KMS-11 (cell line): ENCODE results near the gene PARD3B.

Experiments used
- H2AFZ ChIP-seq: fragments of 200-600 bp; sonication (generic); 2 replicates; pipeline ENCODE4 v1.6.1; 2016; ENCODE audit warnings: antibody characterized with exemption, mixed run types, low read depth
- H3K27ac ChIP-seq: fragments of 200-600 bp; sonication (generic); 2 replicates; pipeline ENCODE4 v1.6.1; 2016; ENCODE audit warnings: mild to moderate bottlenecking, mixed run types
- H3K27me3 ChIP-seq: fragments of 200-600 bp; sonication (generic); 2 replicates; pipeline ENCODE4 v1.6.1; 2017; ENCODE audit warnings: mild to moderate bottlenecking, low read depth, mixed run types, moderate library complexity; ENCODE audit not compliant: insufficient read depth
- H3K36me3 ChIP-seq: fragments of 200-600 bp; sonication (generic); 2 replicates; pipeline ENCODE4 v1.6.1; 2017; ENCODE audit warnings: mild to moderate bottlenecking, mixed run types; ENCODE audit not compliant: insufficient read depth
- H3K4me1 ChIP-seq: fragments of 200-600 bp; sonication (generic); 2 replicates; pipeline ENCODE4 v1.6.1; 2016; ENCODE audit warnings: mild to moderate bottlenecking, low read depth, mixed run types; ENCODE audit not compliant: poor library complexity, severe bottlenecking
- H3K4me2 ChIP-seq: fragments of 200-600 bp; sonication (generic); 2 replicates; pipeline ENCODE4 v1.7.0; 2016; ENCODE audit warnings: mild to moderate bottlenecking, mixed run types
- H3K4me3 ChIP-seq: fragments of 200-600 bp; sonication (generic); IDR thresholded peaks from 2 replicates; pipeline ENCODE4 v1.6.1; 2017; ENCODE audit warnings: low read depth, low read length, mixed read lengths; ENCODE audit not compliant: insufficient read depth
- H3K79me2 ChIP-seq: fragments of 200-600 bp; sonication (generic); 2 replicates; pipeline ENCODE4 v1.6.1; 2016; ENCODE audit warnings: low read depth, mixed run types; ENCODE audit not compliant: insufficient read depth
- H3K9ac ChIP-seq: fragments of 200-600 bp; sonication (generic); 2 replicates; pipeline ENCODE4 v1.6.1; 2016; ENCODE audit warnings: mild to moderate bottlenecking, mixed run types
- H4K20me1 ChIP-seq: fragments of 200-600 bp; sonication (generic); 2 replicates; pipeline ENCODE4 v1.6.1; 2016; ENCODE audit warnings: mild to moderate bottlenecking, mixed run types; ENCODE audit not compliant: insufficient read depth
- CTCF ChIP-seq: fragments of 200-600 bp; sonication (generic); conservative IDR thresholded peaks from 2 replicates; pipeline ENCODE4 v1.6.1; 2017; ENCODE audit warnings: low read depth, mild to moderate bottlenecking, antibody characterized with exemption, low read length, moderate library complexity, mixed read lengths

PARD3B gene

GRCh38 chr2:204986641-204987040, 441.4 kb downstream of the PARD3B start:
- H3K27me3 ChIP-seq: no peaks in the 10 kb centered on the region
- no peaks in the 10 kb centered on the region for H3K36me3 ChIP-seq
- H3K4me1 ChIP-seq: peaks cover 11% of the 10 kb centered on the region
- H3K27ac ChIP-seq: no peak overlapping the region
- no peak overlapping the region for H2AFZ ChIP-seq
- no peaks in the 10 kb centered on the region for H4K20me1 ChIP-seq
- no peak overlapping the region for H3K4me3 ChIP-seq
- no peak overlapping the region for H3K9ac ChIP-seq
- H3K4me2 ChIP-seq: no peak overlapping the region
- H3K79me2 ChIP-seq: no peaks in the 10 kb centered on the region
- TF ChIP-seq CTCF: no peak

GRCh38 chr2:204988836-204989235, 443.6 kb downstream of the PARD3B start:
- H3K4me3 ChIP-seq: no peak overlapping the region
- H2AFZ ChIP-seq: no peak overlapping the region
- H3K27ac ChIP-seq: no peak overlapping the region
- H3K79me2 ChIP-seq: no peaks in the 10 kb centered on the region
- H3K4me1 ChIP-seq: no peaks in the 10 kb centered on the region
- H4K20me1 ChIP-seq: no peaks in the 10 kb centered on the region
- no peak overlapping the region for H3K9ac ChIP-seq
- H3K36me3 ChIP-seq: no peaks in the 10 kb centered on the region
- no peaks in the 10 kb centered on the region for H3K27me3 ChIP-seq
- H3K4me2 ChIP-seq: no peak overlapping the region
- no peak for TF ChIP-seq CTCF

- Histone ChIP-seq H3K27me3 (no peaks in the 10 kb centered on the region), H3K79me2 (no peaks in the 10 kb centered on the region), H2AFZ (no peak overlapping the region), H3K36me3 (no peaks in the 10 kb centered on the region), H3K4me2 (no peak overlapping the region), H3K27ac (no peak overlapping the region), H3K4me1 (no peaks in the 10 kb centered on the region), H3K9ac (no peak overlapping the region), H4K20me1 (no peaks in the 10 kb centered on the region), H3K4me3 (no peak overlapping the region)
- TF ChIP-seq CTCF: no peak
Measured at GRCh38 chr2:204989877-204990276, 444.6 kb downstream of the PARD3B start.

- Histone ChIP-seq H2AFZ (no peak overlapping the region), H4K20me1 (no peaks in the 10 kb centered on the region), H3K9ac (no peak overlapping the region), H3K36me3 (no peaks in the 10 kb centered on the region), H3K4me1 (no peaks in the 10 kb centered on the region), H3K4me2 (no peak overlapping the region), H3K79me2 (no peaks in the 10 kb centered on the region), H3K4me3 (no peak overlapping the region), H3K27me3 (no peaks in the 10 kb centered on the region), H3K27ac (no peak overlapping the region)
- TF ChIP-seq CTCF: no peak
Measured at GRCh38 chr2:205001300-205001966, 456.2 kb downstream of the PARD3B start.
